GM10248 (cell line): ENCODE measurements around the gene PIK3CG.

Experiments used
- CTCF ChIA-PET: fragments of 300-600 bp; sonication (Branson Sonifier 250); formaldehyde crosslinking; extraction: SDS; loops from one replicate; lab custom pipeline; 2021; ENCODE audit warnings: antibody characterized with exemption; lab: Yijun Ruan, JAX
- POLR2A ChIA-PET: fragments of 350-650 bp; sonication (Branson Sonifier 250); formaldehyde crosslinking; extraction: SDS; loops from one replicate; lab custom pipeline; 2020; ENCODE audit warnings: antibody characterized with exemption; lab: Yijun Ruan, JAX
- DNase-seq: peaks from one replicate; pipeline ENCODE4 v3.0.0; 2012; ENCODE audit errors: extremely low spot score
- TF ChIP-seq, protein P1 (sequence below): IDR thresholded peaks from 2 replicates; pipeline ENCODE4 v1.5.1; 2012; ENCODE audit warnings: mild to moderate bottlenecking, low read depth; ENCODE audit errors: extremely low read depth, missing control alignments, control extremely low read depth

PIK3CG gene

DNA sequence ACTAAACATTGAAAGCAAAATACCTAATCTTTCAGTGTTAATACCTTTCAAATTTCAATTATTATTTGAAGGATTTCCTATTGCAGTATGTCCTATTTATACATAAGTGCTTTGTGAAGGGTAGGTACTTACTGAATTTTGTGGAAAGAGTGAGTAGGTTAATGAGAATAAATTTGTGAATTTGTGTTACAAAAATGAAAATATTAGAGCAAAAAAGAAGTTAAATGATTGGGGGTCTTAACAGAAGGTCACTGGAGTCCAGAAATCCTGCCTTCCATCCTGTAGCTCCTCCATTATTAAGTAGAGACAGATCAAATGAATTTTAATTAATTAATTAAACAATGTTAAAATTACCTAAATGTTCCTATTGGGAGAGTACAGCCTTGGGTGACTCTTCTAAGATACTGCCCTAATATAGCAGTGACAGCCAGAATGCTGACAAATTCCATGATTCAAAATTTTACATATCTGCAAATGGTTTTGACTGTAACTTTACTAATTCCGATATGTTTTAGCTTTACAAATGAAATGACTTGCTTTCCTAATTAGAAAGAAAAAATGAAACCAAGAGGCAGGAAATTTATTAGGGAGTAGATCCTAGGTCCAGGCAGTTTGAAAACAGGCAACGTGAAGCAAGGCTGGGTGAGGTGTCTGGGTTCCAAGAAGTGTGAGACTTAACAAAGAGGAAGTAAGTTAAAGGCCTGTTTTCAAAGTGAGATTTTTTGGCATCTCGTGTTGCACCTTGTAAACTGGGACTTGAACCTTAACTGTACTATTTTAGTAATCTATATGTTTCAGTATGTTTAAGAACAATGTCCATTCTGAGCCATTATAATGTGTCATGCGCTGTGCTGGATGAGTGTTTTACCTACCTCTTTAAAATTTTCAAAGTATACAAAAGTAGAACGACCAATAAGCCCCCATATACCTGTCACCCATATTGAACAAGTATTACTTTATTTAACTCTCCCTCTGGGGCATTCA is 1.5 kb downstream of the PIK3CG start:
- POLR2A ChIA-PET, result no interaction called here

DNA sequence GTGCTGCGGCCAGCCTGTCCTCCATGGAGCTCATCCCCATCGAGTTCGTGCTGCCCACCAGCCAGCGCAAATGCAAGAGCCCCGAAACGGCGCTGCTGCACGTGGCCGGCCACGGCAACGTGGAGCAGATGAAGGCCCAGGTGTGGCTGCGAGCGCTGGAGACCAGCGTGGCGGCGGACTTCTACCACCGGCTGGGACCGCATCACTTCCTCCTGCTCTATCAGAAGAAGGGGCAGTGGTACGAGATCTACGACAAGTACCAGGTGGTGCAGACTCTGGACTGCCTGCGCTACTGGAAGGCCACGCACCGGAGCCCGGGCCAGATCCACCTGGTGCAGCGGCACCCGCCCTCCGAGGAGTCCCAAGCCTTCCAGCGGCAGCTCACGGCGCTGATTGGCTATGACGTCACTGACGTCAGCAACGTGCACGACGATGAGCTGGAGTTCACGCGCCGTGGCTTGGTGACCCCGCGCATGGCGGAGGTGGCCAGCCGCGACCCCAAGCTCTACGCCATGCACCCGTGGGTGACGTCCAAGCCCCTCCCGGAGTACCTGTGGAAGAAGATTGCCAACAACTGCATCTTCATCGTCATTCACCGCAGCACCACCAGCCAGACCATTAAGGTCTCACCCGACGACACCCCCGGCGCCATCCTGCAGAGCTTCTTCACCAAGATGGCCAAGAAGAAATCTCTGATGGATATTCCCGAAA is 2.7 kb downstream of the PIK3CG start:
- ChIA-PET CTCF (no interaction called here), POLR2A (no interaction called here)
- DNase-seq, result no peak
- TF ChIP-seq, protein P1, sequence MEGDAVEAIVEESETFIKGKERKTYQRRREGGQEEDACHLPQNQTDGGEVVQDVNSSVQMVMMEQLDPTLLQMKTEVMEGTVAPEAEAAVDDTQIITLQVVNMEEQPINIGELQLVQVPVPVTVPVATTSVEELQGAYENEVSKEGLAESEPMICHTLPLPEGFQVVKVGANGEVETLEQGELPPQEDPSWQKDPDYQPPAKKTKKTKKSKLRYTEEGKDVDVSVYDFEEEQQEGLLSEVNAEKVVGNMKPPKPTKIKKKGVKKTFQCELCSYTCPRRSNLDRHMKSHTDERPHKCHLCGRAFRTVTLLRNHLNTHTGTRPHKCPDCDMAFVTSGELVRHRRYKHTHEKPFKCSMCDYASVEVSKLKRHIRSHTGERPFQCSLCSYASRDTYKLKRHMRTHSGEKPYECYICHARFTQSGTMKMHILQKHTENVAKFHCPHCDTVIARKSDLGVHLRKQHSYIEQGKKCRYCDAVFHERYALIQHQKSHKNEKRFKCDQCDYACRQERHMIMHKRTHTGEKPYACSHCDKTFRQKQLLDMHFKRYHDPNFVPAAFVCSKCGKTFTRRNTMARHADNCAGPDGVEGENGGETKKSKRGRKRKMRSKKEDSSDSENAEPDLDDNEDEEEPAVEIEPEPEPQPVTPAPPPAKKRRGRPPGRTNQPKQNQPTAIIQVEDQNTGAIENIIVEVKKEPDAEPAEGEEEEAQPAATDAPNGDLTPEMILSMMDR, result no peak

More for the DNA sequence above, 1.5 kb downstream of the PIK3CG start:
- CTCF ChIA-PET, result interaction anchor here (1.4 kb wide), 1 partner anchor 28 kb away, joined by 3 read pairs; no protein-coding TSS in a partner anchor
- DNase-seq, result peak; percentile 35
- TF ChIP-seq, protein P1, result no peak

DNA sequence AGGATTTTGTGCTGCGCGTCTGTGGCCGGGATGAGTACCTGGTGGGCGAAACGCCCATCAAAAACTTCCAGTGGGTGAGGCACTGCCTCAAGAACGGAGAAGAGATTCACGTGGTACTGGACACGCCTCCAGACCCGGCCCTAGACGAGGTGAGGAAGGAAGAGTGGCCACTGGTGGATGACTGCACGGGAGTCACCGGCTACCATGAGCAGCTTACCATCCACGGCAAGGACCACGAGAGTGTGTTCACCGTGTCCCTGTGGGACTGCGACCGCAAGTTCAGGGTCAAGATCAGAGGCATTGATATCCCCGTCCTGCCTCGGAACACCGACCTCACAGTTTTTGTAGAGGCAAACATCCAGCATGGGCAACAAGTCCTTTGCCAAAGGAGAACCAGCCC is 3.3 kb downstream of the PIK3CG start:
- CTCF ChIA-PET, result interaction anchor here (1.3 to 1.6 kb wide), 2 partner anchors 17 to 26 kb away, joined by 3 to 6 read pairs; no protein-coding TSS in a partner anchor
- TF ChIP-seq, protein P1, result no peak
- POLR2A ChIA-PET, result no interaction called here
- no peak for DNase-seq

DNA sequence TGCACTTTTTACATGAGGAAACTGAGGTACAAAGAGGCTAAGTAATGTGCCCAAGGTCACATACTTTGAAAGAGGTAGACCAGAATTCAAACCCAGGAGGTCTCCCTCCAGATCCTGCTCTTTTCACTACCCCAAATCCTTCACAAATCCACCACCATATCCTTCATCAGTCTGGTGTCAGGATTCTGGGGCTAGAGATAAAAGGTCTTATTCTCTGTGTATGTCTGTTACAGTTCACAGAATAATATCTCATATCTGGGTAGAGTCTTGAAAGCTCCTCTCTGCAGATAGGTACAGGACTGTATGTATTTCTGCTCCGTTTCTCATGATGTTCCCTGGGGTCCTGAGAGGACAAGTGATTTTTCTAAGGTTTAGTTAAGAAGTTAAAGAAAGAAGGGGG is 4.9 kb downstream of the PIK3CG start:
- CTCF ChIA-PET, result interaction anchor here (1.6 to 1.7 kb wide), 2 partner anchors 16 to 24 kb away, joined by 4 to 6 read pairs; no protein-coding TSS in a partner anchor
- DNase-seq, result no peak
- POLR2A ChIA-PET, result no interaction called here
- TF ChIP-seq, protein P1, result no peak

DNA sequence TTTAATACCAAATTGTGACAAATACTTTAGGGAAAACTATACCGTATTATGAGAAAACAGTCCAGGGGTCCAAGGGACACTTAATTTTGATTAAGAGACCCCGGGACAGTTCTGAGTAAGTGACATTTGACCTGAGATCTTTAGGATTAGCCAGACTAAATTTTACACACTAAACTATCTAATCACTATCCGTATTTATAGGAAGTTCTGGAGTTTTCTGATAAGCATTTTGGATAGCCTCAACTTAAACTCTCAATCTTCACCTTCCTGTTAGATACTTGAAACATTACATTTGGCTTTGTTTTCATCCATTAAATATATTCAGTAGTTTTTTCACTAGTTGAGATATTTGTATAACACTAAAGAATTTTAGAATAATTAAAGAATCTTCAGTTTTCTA is 5.4 kb downstream of the PIK3CG start:
- POLR2A ChIA-PET, result interaction anchor here (1.1 kb wide), 1 partner anchor 15 kb away, joined by 4 read pairs; no protein-coding TSS in a partner anchor
- CTCF ChIA-PET, result interaction anchor here (1.0 to 1.7 kb wide), 2 partner anchors 16 to 77 kb away, joined by 3 to 4 read pairs; no protein-coding TSS in a partner anchor
- DNase-seq, result no peak
- TF ChIP-seq, protein P1, result no peak

DNA sequence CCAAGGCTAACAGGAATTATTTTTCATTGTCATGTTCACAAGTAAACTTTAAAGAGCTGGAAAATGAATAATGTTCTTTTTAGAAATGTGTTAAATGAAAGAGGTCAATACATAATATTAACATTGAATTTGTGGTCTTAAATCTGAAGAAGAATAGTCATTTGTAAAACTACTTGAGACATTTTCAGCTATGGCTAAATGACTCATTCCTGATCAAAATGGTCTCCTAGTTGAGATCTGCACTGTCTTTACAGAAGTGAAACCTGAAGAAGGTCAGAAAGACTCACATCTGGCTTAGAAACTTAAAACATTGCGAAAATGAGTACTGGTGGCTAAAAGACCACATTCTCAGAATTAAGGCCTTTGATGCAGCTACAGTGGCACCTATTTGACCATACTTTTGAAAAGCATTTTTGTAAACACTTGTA is 5.9 kb downstream of the PIK3CG start:
- peak; percentile 76 for DNase-seq
- ChIA-PET POLR2A (interaction anchor here (1.1 kb wide), 1 partner anchor 15 kb away, joined by 4 read pairs; no protein-coding TSS in a partner anchor), CTCF (interaction anchor here (1.0 to 1.7 kb wide), 5 partner anchors 9 to 78 kb away, joined by 3 to 4 read pairs (median 3); no protein-coding TSS in a partner anchor)
- TF ChIP-seq, protein P1, result no peak
